Endothelial cell of umbilical vein (primary cell): ENCODE measurements around the gene CBX3. TPM values are rescaled to one million over a fixed set of nuclear protein-coding genes. Genes with fewer than 3 reads are reported as not detected.
"Not testable (repeated sequence)": the region's sequence is repeated elsewhere in the genome, so short reads cannot be mapped to it uniquely, and the experiment has no call there.

Experiments used
- BruUV-seq: library from RNA; stranded (reverse); fragments of 400-500 nt; replicated peaks from 2 replicates; lab custom pipeline; 2021; lab: Mats Ljungman, UMichigan
- CTCF ChIA-PET: fragments of 300-600, 350-600 bp; sonication (Branson Sonifier 250); formaldehyde crosslinking; loops from one replicate; lab custom pipeline; 2021; ENCODE audit warnings: antibody characterized with exemption, inconsistent platforms; lab: Charles Lee
- POLR2A ChIA-PET: fragments of 300-600, 350-600 bp; sonication (Branson Sonifier 250); formaldehyde crosslinking; loops from one replicate; lab custom pipeline; 2021; ENCODE audit warnings: antibody characterized with exemption, inconsistent platforms; lab: Charles Lee
- DNase-seq: peaks from one replicate; pipeline ENCODE4 v3.0.0-alpha.2; 2011; ENCODE audit warnings: low read depth, low spot score
- FAIRE-seq: peaks from 2 replicates; lab custom pipeline; 2011; peaks lifted over from hg19 to GRCh38; lab: Jason Lieb, UNC
- H2AFZ ChIP-seq: 2 replicates; pipeline ENCODE4 v1.6.0; 2012; ENCODE audit warnings: low read depth, low read length, control low read depth, inconsistent platforms
- H3K27ac ChIP-seq: 2 replicates; pipeline ENCODE4 v1.5.1; 2011; ENCODE audit warnings: low read depth, mild to moderate bottlenecking, control low read depth, low read length, moderate library complexity; ENCODE audit not compliant: insufficient read depth
- H3K27me3 ChIP-seq, 2 experiments: 2 replicates each; pipeline versions ENCODE4 v1.6.0 to v1.6.1; 2011; ENCODE audit warnings: low read length in 2 of 2, mixed read lengths in 1 of 2; ENCODE audit not compliant: control insufficient read depth in 2 of 2, insufficient read depth in 2 of 2
- H3K36me3 ChIP-seq, 2 experiments: 2 replicates in 1 of 2; 3 replicates in 1 of 2; pipeline ENCODE4 v1.5.1; 2011; ENCODE audit warnings: low read length in 2 of 2, mild to moderate bottlenecking in 1 of 2, moderate library complexity in 1 of 2; ENCODE audit not compliant: control insufficient read depth in 2 of 2, insufficient read depth in 2 of 2; ENCODE audit errors: extremely low read depth in 1 of 2
- H3K4me1 ChIP-seq: 3 replicates; pipeline ENCODE4 v1.5.1; 2011; ENCODE audit warnings: mild to moderate bottlenecking, low read length; ENCODE audit not compliant: control insufficient read depth, insufficient read depth; ENCODE audit errors: extremely low read depth
- H3K4me2 ChIP-seq: 2 replicates; pipeline ENCODE4 v1.6.1; 2011; ENCODE audit warnings: low read length, control low read depth, mixed read lengths; ENCODE audit not compliant: insufficient read depth
- H3K4me3 ChIP-seq, 3 experiments: fragments of 200-600 bp in 1 of 3; sonication (generic), shearing (Covaris generic) in 1 of 3; replicated peaks in 1 of 3; 2 replicates each; pipeline ENCODE4 v1.5.1; 2011 to 2016; ENCODE audit warnings: control low read depth in 3 of 3, low read length in 3 of 3, mild to moderate bottlenecking in 2 of 3, inconsistent platforms in 1 of 3, low read depth in 1 of 3, moderate library complexity in 1 of 3; ENCODE audit not compliant: insufficient read depth in 1 of 3
- H3K79me2 ChIP-seq: 2 replicates; pipeline ENCODE4 v1.6.0; 2012; ENCODE audit warnings: low read length, inconsistent platforms; ENCODE audit not compliant: control insufficient read depth, insufficient read depth
- H3K9ac ChIP-seq: replicated peaks from 2 replicates; pipeline ENCODE3; 2011; ENCODE audit warnings: low read length, control low read depth; ENCODE audit not compliant: insufficient read depth; ENCODE audit errors: extremely low read depth
- H3K9me1 ChIP-seq: replicated peaks from 3 replicates; pipeline ENCODE4 v1.6.0; 2011; ENCODE audit warnings: mild to moderate bottlenecking, low read length; ENCODE audit not compliant: control insufficient read depth, insufficient read depth; ENCODE audit errors: extremely low read depth
- H3K9me3 ChIP-seq: replicated peaks from 2 replicates; pipeline ENCODE4 v1.5.1; 2012; ENCODE audit warnings: low read length, inconsistent platforms; ENCODE audit not compliant: control insufficient read depth, insufficient read depth
- H4K20me1 ChIP-seq: replicated peaks from 2 replicates; pipeline ENCODE3; 2011; ENCODE audit warnings: mild to moderate bottlenecking, low read length; ENCODE audit not compliant: control insufficient read depth, insufficient read depth; ENCODE audit errors: extremely low read depth
- EZH2 ChIP-seq: IDR thresholded peaks from 2 replicates; pipeline ENCODE4 v1.6.1; 2012; ENCODE audit warnings: borderline replicate concordance, low read depth, mild to moderate bottlenecking, moderate library complexity, low read length, inconsistent platforms; ENCODE audit not compliant: severe bottlenecking
- GATA2 ChIP-seq: IDR thresholded peaks from 2 replicates; pipeline ENCODE4 v1.7.0; 2011; ENCODE audit warnings: low read depth, mild to moderate bottlenecking, moderate library complexity, mixed read lengths, low read length; ENCODE audit not compliant: insufficient read length, insufficient read depth
- JUN ChIP-seq: IDR thresholded peaks from 2 replicates; pipeline ENCODE4 v1.6.1; 2011; ENCODE audit warnings: borderline replicate concordance, low read depth; ENCODE audit not compliant: insufficient read length, insufficient read depth
- MYC ChIP-seq: IDR thresholded peaks from one replicate; pipeline ENCODE4 v1.6.1; 2011; ENCODE audit warnings: mild to moderate bottlenecking, low read depth, low read length
- POLR2A ChIP-seq: IDR thresholded peaks from 2 replicates; pipeline ENCODE4 v1.6.1; 2012; ENCODE audit warnings: low read depth, mild to moderate bottlenecking, control low read depth, low read length
- POLR2AphosphoS5 ChIP-seq: IDR thresholded peaks from 2 replicates; pipeline ENCODE4 v1.6.1; 2012; ENCODE audit warnings: low read depth, mild to moderate bottlenecking, control low read depth, low read length, moderate library complexity; ENCODE audit not compliant: insufficient read depth
- dilution Hi-C: fragments of 300-500 bp; cut with MboI; formaldehyde crosslinking; loops from one replicate; pipeline ENCODE4 v1.15.0; 2019; ENCODE audit warnings: low sequenced_read_pairs; ENCODE audit not compliant: extremely low pct_ligation_motif_present
- intact Hi-C: fragments of 100-400 bp; cut with micrococcal nuclease; formaldehyde crosslinking; loops from one replicate; pipeline ENCODE4 v1.10.0; 2022
- polyA plus RNA-seq, 4 experiments: library from polyadenylated mRNA; depleted of rRNA in 3 of 4; stranded (reverse) in 3 of 4; unstranded in 1 of 4; fragments of >200 nt; gene quantifications; 2 replicates each; pipeline versions ENCODE4 v1.2.1 to v1.2.3, GENCODE V29; 2011 to 2012; ENCODE audit warnings: missing spikeins in 1 of 4
- total RNA-seq: library from RNA; stranded (reverse); gene quantifications from 2 replicates; pipeline ENCODE4 v1.2.3, GENCODE V29; 2021
- TF ChIP-seq, protein P1 (sequence below), 2 donors: IDR thresholded peaks; 1 replicate in 1 of 2; 2 replicates in 1 of 2; pipeline ENCODE4 v1.5.1; 2011; ENCODE audit warnings: low read length in 2 of 2, mild to moderate bottlenecking in 2 of 2, moderate library complexity in 2 of 2, control low read depth in 1 of 2, inconsistent platforms in 1 of 2, low read depth in 1 of 2; ENCODE audit not compliant: insufficient read depth in 1 of 2; ENCODE audit errors: extremely low read depth in 1 of 2

The CBX3 gene
- total and polyA plus RNA-seq, 2 donors (not counting 3 experiments of a cell fraction or from before 2014, with no cell fraction given), result 47.5 to 200 TPM

DNA sequence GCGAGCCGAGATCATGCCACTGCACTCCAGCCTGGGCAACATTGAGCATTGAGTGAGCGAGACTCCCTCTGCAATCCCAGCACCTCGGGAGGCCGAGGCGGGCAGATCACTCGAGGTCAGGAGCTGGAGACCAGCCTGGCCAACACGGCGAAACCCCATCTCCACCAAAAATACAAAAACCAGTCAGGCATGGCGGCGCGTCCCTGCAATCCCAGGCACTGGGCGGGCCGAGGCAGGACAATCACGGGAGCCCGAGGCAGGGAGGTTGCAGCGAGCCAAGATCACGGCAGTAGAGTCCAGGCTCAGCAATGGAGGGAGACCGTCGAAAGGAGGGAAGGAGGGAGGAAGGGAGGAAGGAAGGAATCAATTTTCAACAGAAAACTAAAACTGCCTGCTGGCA lies 24.3 kb upstream of the CBX3 start:
- H3K9me1 ChIP-seq, H3K4me1 ChIP-seq, H3K4me3 ChIP-seq, H3K27me3 ChIP-seq, DNase-seq, H3K36me3 ChIP-seq, H3K27ac ChIP-seq, H3K79me2 ChIP-seq, FAIRE-seq, POLR2A ChIA-PET, intact Hi-C loops, H2AFZ ChIP-seq, H4K20me1 ChIP-seq, H3K9ac ChIP-seq, BruUV-seq, H3K4me2 ChIP-seq, H3K9me3 ChIP-seq: not testable (repeated sequence)
- dilution Hi-C loops, result loop anchor here (25.0 kb wide), 1 partner anchor 985 kb away; the partner anchor contains the start of genes HOXA10, HOXA3, HOXA7 and HOXA9
- CTCF ChIA-PET, result interaction anchor here (1.1 kb wide), 1 partner anchor 86 kb away, joined by 3 read pairs; no protein-coding TSS in a partner anchor

DNA sequence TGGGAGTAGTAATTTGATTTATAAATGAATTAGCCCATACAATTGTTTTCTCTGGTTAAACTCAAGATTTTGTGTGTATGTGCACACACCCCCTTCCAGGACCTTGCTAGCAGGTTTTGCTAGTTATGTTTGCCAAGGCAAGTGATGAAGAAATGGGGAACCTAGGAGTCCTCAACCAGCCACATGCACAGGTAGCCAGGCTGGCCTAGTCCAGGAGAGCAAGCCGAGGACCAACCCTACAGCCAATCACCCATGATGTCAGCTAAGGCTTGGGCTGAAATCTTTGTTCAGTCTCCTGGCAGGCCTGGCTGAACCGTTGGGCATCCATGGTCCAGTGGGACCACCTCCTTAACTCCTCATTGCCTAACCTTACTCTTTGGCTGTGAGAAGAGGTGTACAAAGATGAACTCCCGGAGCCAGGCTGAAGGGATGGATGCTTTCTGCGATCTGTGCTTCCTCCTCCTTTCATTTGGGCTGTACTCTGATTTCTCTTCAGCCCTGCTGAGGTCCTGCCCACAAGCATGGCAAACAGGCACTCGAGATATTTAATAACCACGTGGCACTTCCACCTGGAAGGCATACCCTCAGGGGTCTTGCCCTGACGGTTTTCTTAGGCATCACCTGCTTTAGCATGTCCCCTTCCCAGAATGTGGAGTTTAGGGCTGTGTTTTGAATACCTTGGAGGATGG lies 23.1 kb upstream of the CBX3 start:
- Histone ChIP-seq H3K79me2 (peaks cover 2% of the 10 kb centered on the region), H3K27me3 (no peaks in the 10 kb centered on the region), H2AFZ (no peak overlapping the region), H3K4me2 (no peak overlapping the region), H3K9me3 (no peaks in the 10 kb centered on the region), H3K4me3 (no peak overlapping the region), H3K9ac (no peak overlapping the region), H4K20me1 (no peaks in the 10 kb centered on the region), H3K27ac (no peak overlapping the region), H3K9me1 (no peaks in the 10 kb centered on the region), H3K36me3 (no peaks in the 10 kb centered on the region), H3K4me1 (no peaks in the 10 kb centered on the region)
- ChIA-PET POLR2A (no interaction called here), CTCF (interaction anchor here (1.1 kb wide), 1 partner anchor 87 kb away, joined by 3 read pairs; no protein-coding TSS in a partner anchor)
- dilution Hi-C loops, result loop anchor here (25.0 kb wide), 1 partner anchor 984 kb away; the partner anchor contains the start of genes HOXA10, HOXA3, HOXA7 and HOXA9
- TF ChIP-seq MYC (no peak), EZH2 (no peak), GATA2 (no peak), POLR2AphosphoS5 (no peak), JUN (no peak), POLR2A (no peak)
- TF ChIP-seq, protein P1, sequence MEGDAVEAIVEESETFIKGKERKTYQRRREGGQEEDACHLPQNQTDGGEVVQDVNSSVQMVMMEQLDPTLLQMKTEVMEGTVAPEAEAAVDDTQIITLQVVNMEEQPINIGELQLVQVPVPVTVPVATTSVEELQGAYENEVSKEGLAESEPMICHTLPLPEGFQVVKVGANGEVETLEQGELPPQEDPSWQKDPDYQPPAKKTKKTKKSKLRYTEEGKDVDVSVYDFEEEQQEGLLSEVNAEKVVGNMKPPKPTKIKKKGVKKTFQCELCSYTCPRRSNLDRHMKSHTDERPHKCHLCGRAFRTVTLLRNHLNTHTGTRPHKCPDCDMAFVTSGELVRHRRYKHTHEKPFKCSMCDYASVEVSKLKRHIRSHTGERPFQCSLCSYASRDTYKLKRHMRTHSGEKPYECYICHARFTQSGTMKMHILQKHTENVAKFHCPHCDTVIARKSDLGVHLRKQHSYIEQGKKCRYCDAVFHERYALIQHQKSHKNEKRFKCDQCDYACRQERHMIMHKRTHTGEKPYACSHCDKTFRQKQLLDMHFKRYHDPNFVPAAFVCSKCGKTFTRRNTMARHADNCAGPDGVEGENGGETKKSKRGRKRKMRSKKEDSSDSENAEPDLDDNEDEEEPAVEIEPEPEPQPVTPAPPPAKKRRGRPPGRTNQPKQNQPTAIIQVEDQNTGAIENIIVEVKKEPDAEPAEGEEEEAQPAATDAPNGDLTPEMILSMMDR (IDR thresholded peaks at IDR 0.05; ENCODE audit: extremely low read depth in 1 of 2, insufficient read depth in 1 of 2, low read depth in 1 of 2, low read length in 2 of 2), result no peak
- BruUV-seq, result no TSS peak
- FAIRE-seq (no peak), DNase-seq (no peak)
- intact Hi-C loops, result no loop called here
